AG09309 (cell line): ENCODE data around the gene ALDH1A3.

Experiments used
- DNase-seq: peaks from one replicate; pipeline ENCODE4 v3.0.0-alpha.2; 2010; ENCODE audit warnings: low read depth
- H3K4me3 ChIP-seq: 2 replicates; pipeline ENCODE4 v1.5.1; 2011; ENCODE audit warnings: mild to moderate bottlenecking, low read depth, low read length, moderate library complexity; ENCODE audit not compliant: control insufficient read depth
- TF ChIP-seq, protein P1 (sequence below): IDR thresholded peaks from 2 replicates; pipeline ENCODE4 v1.5.1; 2011; ENCODE audit warnings: mild to moderate bottlenecking, low read depth, low read length, inconsistent platforms; ENCODE audit not compliant: insufficient read depth, control insufficient read depth; ENCODE audit errors: missing control alignments

ALDH1A3 gene

DNA sequence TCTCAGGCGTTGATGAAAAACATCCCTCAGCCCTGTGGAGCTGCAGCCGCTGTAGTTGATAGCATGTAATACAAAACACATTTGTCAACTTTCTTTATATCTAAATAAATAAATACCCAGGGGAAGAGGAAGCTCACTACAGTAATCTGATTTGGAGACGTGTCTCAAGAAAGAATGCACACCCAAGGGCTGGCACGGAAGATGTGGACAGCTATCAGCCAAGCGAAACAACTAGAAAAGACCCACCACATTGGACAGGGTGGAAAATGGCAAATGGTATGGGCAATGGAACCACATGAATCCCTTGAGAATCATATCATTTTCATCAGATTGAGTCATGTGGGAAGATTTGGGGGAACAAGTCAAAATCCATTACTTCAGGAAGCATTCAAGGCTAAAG is 43.1 kb upstream of the ALDH1A3 start:
- TF ChIP-seq, protein P1, sequence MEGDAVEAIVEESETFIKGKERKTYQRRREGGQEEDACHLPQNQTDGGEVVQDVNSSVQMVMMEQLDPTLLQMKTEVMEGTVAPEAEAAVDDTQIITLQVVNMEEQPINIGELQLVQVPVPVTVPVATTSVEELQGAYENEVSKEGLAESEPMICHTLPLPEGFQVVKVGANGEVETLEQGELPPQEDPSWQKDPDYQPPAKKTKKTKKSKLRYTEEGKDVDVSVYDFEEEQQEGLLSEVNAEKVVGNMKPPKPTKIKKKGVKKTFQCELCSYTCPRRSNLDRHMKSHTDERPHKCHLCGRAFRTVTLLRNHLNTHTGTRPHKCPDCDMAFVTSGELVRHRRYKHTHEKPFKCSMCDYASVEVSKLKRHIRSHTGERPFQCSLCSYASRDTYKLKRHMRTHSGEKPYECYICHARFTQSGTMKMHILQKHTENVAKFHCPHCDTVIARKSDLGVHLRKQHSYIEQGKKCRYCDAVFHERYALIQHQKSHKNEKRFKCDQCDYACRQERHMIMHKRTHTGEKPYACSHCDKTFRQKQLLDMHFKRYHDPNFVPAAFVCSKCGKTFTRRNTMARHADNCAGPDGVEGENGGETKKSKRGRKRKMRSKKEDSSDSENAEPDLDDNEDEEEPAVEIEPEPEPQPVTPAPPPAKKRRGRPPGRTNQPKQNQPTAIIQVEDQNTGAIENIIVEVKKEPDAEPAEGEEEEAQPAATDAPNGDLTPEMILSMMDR = no peak
- no peak for DNase-seq
- no peak overlapping the region for H3K4me3 ChIP-seq

DNA sequence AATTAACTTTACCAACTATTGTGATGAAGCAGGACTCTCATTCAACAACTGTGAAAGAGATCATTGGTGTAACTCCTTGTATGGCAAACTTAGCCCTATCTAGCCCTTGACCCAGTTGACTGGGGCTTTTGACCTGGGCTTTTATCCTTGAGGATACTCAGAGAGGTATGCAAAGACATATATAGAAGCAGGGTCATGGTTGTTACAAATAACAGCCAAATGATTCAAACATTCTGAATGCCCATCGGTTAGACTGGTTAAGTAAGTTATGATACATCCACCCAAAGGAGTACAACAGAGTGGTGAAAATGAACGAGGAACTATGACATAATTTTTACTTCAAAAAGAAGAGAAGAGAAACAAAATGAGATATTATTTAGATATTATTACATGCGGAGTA is 38.2 kb upstream of the ALDH1A3 start:
- no peak overlapping the region for H3K4me3 ChIP-seq
- DNase-seq = no peak
- TF ChIP-seq, protein P1 = no peak

DNA sequence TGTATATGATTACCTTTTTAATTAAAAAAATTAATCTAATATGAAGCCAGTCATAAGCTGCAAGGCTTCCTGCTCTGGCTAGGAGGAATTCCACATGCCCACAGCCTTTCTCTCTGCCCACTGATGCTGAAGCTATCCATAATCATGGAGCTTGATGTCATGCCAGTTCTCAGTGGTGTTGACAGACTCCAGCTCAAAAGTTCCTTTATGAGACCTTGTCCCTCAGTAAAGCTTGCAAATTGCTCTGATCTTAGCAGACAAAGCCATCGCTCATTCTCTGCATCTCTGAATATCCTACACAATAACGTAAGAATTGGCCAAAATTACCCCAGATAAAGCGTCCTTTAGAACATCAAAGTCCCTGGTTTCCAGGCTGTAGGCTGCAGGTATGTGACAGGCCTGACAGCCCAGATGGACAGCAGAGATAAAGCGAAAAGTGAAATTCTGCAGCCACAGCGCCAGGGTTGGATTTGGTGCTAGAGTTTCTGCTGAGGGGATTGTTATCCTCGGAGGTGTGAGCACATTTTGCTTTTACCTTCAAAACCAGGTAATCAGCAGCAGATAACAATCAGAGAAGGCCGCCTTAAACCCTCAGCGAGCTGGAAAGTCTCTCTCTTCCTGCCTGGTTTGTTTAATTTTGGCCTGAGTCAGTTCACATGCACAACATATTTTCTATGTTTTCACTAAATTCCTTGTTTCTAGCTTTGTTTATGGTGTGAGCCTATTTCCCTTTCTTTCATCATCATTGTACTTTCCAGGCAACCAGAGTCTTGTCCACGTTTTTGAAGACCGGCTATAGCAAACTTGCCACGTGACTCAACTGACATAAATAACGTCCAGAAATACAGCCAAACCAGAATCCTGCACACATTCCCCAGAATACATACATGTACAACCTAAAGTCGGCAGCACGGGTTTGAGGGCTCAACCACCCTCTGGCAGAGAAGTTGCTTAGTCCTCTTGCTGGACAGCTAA is 36.6 kb upstream of the ALDH1A3 start:
- peak; percentile 57 for DNase-seq
- TF ChIP-seq, protein P1 = no peak
- H3K4me3 ChIP-seq = no peak overlapping the region

- H3K4me3 ChIP-seq = no peak overlapping the region
- TF ChIP-seq, protein P1 = no peak
- no peak for DNase-seq
These were observed 35.5 kb upstream of the ALDH1A3 start for GRCh38 chr15:100844167-100844566.

- DNase-seq = no peak
- TF ChIP-seq, protein P1 = no peak
These were observed 34.9 kb upstream of the ALDH1A3 start for GRCh38 chr15:100844778-100845177.

DNA sequence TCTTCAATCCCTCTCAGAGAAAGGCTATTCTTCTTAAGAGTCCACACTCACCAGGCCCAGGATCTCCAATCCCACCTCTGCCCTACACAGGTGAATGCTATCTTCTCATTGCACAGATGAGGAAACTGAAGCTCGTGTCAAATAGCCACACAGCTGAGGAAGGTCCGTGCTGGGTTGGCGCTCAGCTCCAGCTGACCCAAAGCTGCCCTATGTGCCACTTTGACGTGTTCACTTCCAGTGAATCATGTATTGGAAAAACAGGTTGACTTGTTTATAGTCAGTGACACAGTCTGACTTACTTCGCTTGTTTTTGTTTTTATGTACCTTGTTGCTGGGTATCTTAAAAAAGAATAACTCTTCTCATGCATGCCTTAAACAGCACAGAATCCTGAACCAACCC is 32.4 kb upstream of the ALDH1A3 start:
- TF ChIP-seq, protein P1 = no peak

More at GRCh38 chr15:100844778-100845177, 34.9 kb upstream of the ALDH1A3 start:
- H3K4me3 ChIP-seq = no peak overlapping the region

More for the DNA sequence above, 32.4 kb upstream of the ALDH1A3 start:
- DNase-seq = no peak
- no peak overlapping the region for H3K4me3 ChIP-seq
